SK-N-MC (cell line): ENCODE results near the gene ZMIZ2.

Experiments used
- EZH2 ChIP-seq: fragments of 200-600 bp; sonication (generic); IDR thresholded peaks from one replicate; pipeline ENCODE4 v1.6.1; 2017; ENCODE audit warnings: antibody characterized with exemption
- FOXP2 ChIP-seq: optimal IDR thresholded peaks from 2 replicates; pipeline ENCODE3; 2011; ENCODE audit warnings: mild to moderate bottlenecking, moderate library complexity; ENCODE audit not compliant: insufficient read depth; ENCODE audit errors: extremely low read length, control extremely low read depth
- POLR2AphosphoS5 ChIP-seq: IDR thresholded peaks from 2 replicates; pipeline ENCODE4 v1.6.1; 2012; ENCODE audit warnings: mild to moderate bottlenecking, low read depth, low read length, borderline replicate concordance

- TF ChIP-seq POLR2AphosphoS5 (no peak), EZH2 (no peak), FOXP2 (no peak)
These were observed 21.3 kb upstream of the ZMIZ2 start for GRCh38 chr7:44727158-44727936.
